CD4-positive, alpha-beta T cell treated with Interleukin-17A for 4 hours (primary cell): ENCODE data around the gene SCYL1.

Experiments
- DNase-seq: peaks from one replicate; pipeline ENCODE4 v3.0.0-alpha.2; 2020; ENCODE audit warnings: mixed read lengths

The SCYL1 gene

GRCh38 chr11:65586676-65587075 is 61.8 kb downstream of the SCYL1 start:
- DNase-seq = no peak
